ENCODE data around the gene DENND10.

Gene DENND10

DNA sequence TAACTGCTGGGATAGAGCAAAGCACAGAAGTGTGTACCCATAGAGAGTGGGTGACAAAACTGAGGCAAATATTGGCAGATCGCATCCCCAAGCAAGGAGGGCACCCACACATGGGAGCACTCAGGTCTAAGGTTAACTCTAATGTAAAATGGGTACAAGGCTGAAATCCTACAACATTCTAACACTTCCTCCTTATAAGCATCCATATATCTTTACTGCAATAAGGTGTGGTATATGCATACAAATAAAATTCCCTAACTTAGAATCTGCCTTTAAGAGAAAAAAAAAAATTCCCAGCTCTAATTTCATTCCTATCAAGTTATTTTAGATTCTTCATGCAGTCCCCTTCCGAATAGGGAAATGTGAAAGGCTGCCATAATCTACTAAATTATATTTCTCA lies 42.0 kb upstream of the DENND10 start:
- no peaks in the 10 kb centered on the region for H3K27me3 ChIP-seq (ENCODE audit: control insufficient read depth, low read length)
- H3K79me2 ChIP-seq (ENCODE audit: control insufficient read depth, low read length) = peaks cover 94% of the 10 kb centered on the region
- no peaks in the 10 kb centered on the region for H3K9me3 ChIP-seq (ENCODE audit: control insufficient read depth, insufficient read depth, low read length)
- H3F3A ChIP-seq (ENCODE audit: control insufficient read depth, insufficient read depth) = peaks cover 46% of the 10 kb centered on the region
- peaks cover 22% of the 10 kb centered on the region for H4K20me1 ChIP-seq (ENCODE audit: control insufficient read depth, insufficient read depth, low read depth, low read length)
- H3K4me3 ChIP-seq (ENCODE audit: low read length) = no peak overlapping the region
- H3K4me1 ChIP-seq (ENCODE audit: control insufficient read depth, low read length) = peaks cover 16% of the 10 kb centered on the region
- no peak overlapping the region for H3K27ac ChIP-seq (ENCODE audit: low read depth, low read length)
- TF ChIP-seq, protein P1, sequence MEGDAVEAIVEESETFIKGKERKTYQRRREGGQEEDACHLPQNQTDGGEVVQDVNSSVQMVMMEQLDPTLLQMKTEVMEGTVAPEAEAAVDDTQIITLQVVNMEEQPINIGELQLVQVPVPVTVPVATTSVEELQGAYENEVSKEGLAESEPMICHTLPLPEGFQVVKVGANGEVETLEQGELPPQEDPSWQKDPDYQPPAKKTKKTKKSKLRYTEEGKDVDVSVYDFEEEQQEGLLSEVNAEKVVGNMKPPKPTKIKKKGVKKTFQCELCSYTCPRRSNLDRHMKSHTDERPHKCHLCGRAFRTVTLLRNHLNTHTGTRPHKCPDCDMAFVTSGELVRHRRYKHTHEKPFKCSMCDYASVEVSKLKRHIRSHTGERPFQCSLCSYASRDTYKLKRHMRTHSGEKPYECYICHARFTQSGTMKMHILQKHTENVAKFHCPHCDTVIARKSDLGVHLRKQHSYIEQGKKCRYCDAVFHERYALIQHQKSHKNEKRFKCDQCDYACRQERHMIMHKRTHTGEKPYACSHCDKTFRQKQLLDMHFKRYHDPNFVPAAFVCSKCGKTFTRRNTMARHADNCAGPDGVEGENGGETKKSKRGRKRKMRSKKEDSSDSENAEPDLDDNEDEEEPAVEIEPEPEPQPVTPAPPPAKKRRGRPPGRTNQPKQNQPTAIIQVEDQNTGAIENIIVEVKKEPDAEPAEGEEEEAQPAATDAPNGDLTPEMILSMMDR (IDR thresholded peaks at IDR 0.05; ENCODE audit: low read depth, low read length, poor library complexity, severe bottlenecking) = no peak
- TF ChIP-seq EZH2phosphoT487 (IDR thresholded peaks at IDR 0.05; ENCODE audit: borderline replicate concordance, low read length) = no peak
- no peak overlapping the region for H3K4me2 ChIP-seq (ENCODE audit: low read length)
- peaks cover 99% of the 10 kb centered on the region for H3K36me3 ChIP-seq (ENCODE audit: control insufficient read depth, low read length)
- no peaks in the 10 kb centered on the region for H3K9me2 ChIP-seq (replicated peaks; ENCODE audit: control insufficient read depth, low read length)

DNA sequence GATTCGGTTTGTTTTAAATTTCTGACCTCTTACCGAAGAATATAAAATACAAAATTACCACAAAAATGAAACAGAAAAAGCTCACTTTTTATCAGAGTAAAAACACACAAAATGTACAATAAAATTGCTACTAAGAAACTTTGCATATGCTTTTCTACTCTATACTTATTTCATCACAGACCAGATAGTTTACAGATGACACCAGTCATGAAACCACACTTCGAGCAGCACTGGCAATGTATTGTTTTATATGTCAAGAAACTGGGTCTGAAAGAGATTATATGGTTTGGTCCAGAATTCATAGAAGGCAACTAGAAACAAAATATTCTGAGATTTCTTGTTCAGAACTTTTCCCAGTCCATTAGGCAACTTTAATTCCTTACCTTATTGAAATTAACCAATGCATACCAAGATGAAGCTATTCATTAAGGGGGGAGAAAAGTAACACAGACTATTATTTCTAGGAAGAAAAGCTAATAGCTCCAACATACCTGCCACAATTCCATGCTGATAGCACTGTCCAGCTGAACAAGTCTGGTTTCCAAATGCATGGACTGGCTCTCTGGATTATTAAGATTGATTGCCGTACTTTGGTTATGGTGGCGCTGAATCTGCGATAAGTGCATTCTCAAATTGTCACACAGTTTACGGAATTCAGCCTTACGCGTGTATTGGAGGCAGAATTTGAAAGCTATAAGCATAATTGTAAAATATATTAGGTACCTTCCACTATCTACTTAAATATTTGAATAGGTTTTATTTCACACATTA lies 33.3 kb upstream of the DENND10 start:
- no peaks in the 10 kb centered on the region for H3K27me3 ChIP-seq (ENCODE audit: control insufficient read depth, low read length)
- no peak overlapping the region for H3K27ac ChIP-seq (ENCODE audit: low read depth, low read length)
- no peak overlapping the region for H3K4me3 ChIP-seq (ENCODE audit: low read length)
- peaks cover 22% of the 10 kb centered on the region for H3F3A ChIP-seq (ENCODE audit: control insufficient read depth, insufficient read depth)
- H3K9me3 ChIP-seq (ENCODE audit: control insufficient read depth, insufficient read depth, low read length) = no peaks in the 10 kb centered on the region
- H4K20me1 ChIP-seq (ENCODE audit: control insufficient read depth, insufficient read depth, low read depth, low read length) = peaks cover 33% of the 10 kb centered on the region
- H3K79me2 ChIP-seq (ENCODE audit: control insufficient read depth, low read length) = peaks cover 96% of the 10 kb centered on the region
- peaks cover 86% of the 10 kb centered on the region for H3K36me3 ChIP-seq (ENCODE audit: control insufficient read depth, low read length)
- peaks cover 7% of the 10 kb centered on the region; the same call in 1 of the 2 replicates for H3K4me1 ChIP-seq (ENCODE audit: control insufficient read depth, low read length)
- no peaks in the 10 kb centered on the region for H3K9me2 ChIP-seq (replicated peaks; ENCODE audit: control insufficient read depth, low read length)
- H3K4me2 ChIP-seq (ENCODE audit: low read length) = no peak overlapping the region
- no peak for TF ChIP-seq EZH2phosphoT487 (IDR thresholded peaks at IDR 0.05; ENCODE audit: borderline replicate concordance, low read length)
- TF ChIP-seq, protein P1 (IDR thresholded peaks at IDR 0.05; ENCODE audit: low read depth, low read length, poor library complexity, severe bottlenecking) = no peak

DNA sequence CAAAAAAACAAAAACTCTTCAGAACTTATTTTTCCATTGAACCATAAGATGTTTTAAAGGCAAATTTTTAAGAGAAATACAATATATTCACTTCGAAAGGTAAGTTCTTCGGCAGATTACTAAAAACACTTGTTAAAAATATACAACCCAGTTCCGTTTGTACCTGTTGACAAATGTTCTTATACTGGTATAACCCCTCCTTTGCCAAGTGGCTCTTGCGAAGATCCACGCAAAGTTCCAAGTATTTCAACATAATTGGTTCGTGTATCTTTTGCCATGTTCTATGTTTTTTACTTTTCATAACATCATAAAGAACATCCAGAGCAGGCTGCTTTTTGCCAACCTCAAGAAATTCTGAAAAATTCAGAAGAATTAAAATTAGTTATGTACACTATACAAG lies 30.3 kb upstream of the DENND10 start:
- Histone ChIP-seq H3K36me3 (ENCODE audit: control insufficient read depth, low read length) (peaks cover 85% of the 10 kb centered on the region), H3K27me3 (ENCODE audit: control insufficient read depth, low read length) (no peaks in the 10 kb centered on the region), H3K9me3 (ENCODE audit: control insufficient read depth, insufficient read depth, low read length) (no peaks in the 10 kb centered on the region), H3K9me2 (replicated peaks; ENCODE audit: control insufficient read depth, low read length) (no peaks in the 10 kb centered on the region), H3K4me1 (ENCODE audit: control insufficient read depth, low read length) (peaks cover 34% of the 10 kb centered on the region), H3K27ac (ENCODE audit: low read depth, low read length) (peak overlapping the region; percentile 0; the same call in 1 of the 2 replicates), H3F3A (ENCODE audit: control insufficient read depth, insufficient read depth) (peaks cover 22% of the 10 kb centered on the region), H3K4me3 (ENCODE audit: low read length) (no peak overlapping the region), H4K20me1 (ENCODE audit: control insufficient read depth, insufficient read depth, low read depth, low read length) (peaks cover 34% of the 10 kb centered on the region), H3K4me2 (ENCODE audit: low read length) (no peak overlapping the region), H3K79me2 (ENCODE audit: control insufficient read depth, low read length) (peaks cover 97% of the 10 kb centered on the region)
- TF ChIP-seq, protein P1 (IDR thresholded peaks at IDR 0.05; ENCODE audit: low read depth, low read length, poor library complexity, severe bottlenecking) = no peak
- no peak for TF ChIP-seq EZH2phosphoT487 (IDR thresholded peaks at IDR 0.05; ENCODE audit: borderline replicate concordance, low read length)
